HCT116 (cell line): Measurements from ENCODE around the gene ARHGEF10L.

ENCODE experiments used
- POLR2A ChIP-seq: IDR thresholded peaks from 2 replicates; pipeline ENCODE4 v1.7.0; 2011; ENCODE audit warnings: borderline replicate concordance; ENCODE audit not compliant: insufficient read depth, insufficient read length; ENCODE audit errors: extremely low read depth
- SIN3A ChIP-seq: IDR thresholded peaks from 2 replicates; pipeline ENCODE4 v1.6.1; 2012; ENCODE audit warnings: low read depth
- SRF ChIP-seq: IDR thresholded peaks from 2 replicates; pipeline ENCODE4 v1.6.1; 2012; ENCODE audit warnings: low read depth
- YY1 ChIP-seq: IDR thresholded peaks from 2 replicates; pipeline ENCODE4 v1.6.1; 2011; ENCODE audit warnings: low read length, low read depth, moderate library complexity, mild to moderate bottlenecking; ENCODE audit not compliant: insufficient replicate concordance; ENCODE audit errors: extremely low read depth
- ZBTB33 ChIP-seq: IDR thresholded peaks from 2 replicates; pipeline ENCODE4 v1.6.1; 2011; ENCODE audit warnings: mild to moderate bottlenecking, low read length, moderate library complexity; ENCODE audit not compliant: insufficient replicate concordance; ENCODE audit errors: extremely low read depth
- TF ChIP-seq, protein P1 (sequence below), 3 experiments: fragments of 200-600 bp in 1 of 3; sonication (generic) in 1 of 3; IDR thresholded peaks in 2 of 3; conservative IDR thresholded peaks in 1 of 3; 2 replicates each; pipeline ENCODE4 v1.5.1; 2012 to 2017; ENCODE audit warnings: low read depth in 2 of 3, low read length in 2 of 3, antibody characterized with exemption in 1 of 3, borderline replicate concordance in 1 of 3, control low read depth in 1 of 3, mild to moderate bottlenecking in 1 of 3, mixed read lengths in 1 of 3, mixed run types in 1 of 3, moderate library complexity in 1 of 3; ENCODE audit not compliant: insufficient read depth in 1 of 3
- TF ChIP-seq, protein P2 (sequence below): IDR thresholded peaks from 2 replicates; pipeline ENCODE4 v1.6.1; 2012; ENCODE audit warnings: low read depth

DNA sequence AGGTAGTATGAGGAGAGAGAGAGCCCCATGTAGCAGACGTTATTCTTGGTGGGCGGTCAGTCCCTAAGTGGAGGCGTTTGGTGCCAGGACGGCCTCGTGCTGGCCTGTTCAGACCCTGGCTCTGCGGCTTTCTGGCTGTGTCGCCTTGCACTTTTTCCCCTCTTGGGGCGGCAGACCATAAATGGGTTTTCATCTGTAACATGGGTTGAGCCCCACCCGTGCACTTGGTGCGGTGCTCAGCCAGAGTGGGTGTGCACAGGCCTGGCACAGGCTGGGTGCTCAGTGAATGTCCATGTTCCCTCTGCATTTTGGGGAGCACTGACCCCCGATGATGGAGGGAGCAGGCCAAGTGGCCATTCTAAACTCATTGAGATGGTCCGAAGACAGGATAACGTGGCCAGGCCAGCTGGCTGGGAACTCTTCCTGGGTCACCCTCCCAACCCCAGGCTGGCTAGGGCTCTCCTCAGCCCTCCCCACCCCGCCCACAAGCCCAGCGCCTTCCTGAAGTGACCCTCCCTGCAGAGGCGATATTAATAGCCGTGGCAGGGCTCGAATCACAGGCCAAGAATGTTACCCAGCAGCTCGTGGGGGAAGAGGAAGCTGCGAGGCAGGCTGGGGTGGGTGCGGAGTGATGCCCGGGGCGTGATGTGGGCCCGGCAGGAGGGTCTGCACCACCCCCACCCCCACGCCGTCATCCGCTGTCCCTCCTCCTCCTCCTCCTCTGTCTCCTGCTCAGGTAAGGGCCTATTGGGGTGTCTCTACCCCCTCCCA lies 78.5 kb downstream of the ARHGEF10L start:
- TF ChIP-seq, protein P1, sequence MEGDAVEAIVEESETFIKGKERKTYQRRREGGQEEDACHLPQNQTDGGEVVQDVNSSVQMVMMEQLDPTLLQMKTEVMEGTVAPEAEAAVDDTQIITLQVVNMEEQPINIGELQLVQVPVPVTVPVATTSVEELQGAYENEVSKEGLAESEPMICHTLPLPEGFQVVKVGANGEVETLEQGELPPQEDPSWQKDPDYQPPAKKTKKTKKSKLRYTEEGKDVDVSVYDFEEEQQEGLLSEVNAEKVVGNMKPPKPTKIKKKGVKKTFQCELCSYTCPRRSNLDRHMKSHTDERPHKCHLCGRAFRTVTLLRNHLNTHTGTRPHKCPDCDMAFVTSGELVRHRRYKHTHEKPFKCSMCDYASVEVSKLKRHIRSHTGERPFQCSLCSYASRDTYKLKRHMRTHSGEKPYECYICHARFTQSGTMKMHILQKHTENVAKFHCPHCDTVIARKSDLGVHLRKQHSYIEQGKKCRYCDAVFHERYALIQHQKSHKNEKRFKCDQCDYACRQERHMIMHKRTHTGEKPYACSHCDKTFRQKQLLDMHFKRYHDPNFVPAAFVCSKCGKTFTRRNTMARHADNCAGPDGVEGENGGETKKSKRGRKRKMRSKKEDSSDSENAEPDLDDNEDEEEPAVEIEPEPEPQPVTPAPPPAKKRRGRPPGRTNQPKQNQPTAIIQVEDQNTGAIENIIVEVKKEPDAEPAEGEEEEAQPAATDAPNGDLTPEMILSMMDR (IDR thresholded peaks at IDR 0.05 in 2 of 3, conservative IDR thresholded peaks at IDR 0.05 in 1 of 3; ENCODE audit: borderline replicate concordance in 1 of 3, insufficient read depth in 1 of 3, low read depth in 2 of 3, low read length in 2 of 3): no peak
- TF ChIP-seq POLR2A (no peak), YY1 (no peak), SIN3A (no peak), SRF (no peak), ZBTB33 (no peak)
- TF ChIP-seq, protein P2, sequence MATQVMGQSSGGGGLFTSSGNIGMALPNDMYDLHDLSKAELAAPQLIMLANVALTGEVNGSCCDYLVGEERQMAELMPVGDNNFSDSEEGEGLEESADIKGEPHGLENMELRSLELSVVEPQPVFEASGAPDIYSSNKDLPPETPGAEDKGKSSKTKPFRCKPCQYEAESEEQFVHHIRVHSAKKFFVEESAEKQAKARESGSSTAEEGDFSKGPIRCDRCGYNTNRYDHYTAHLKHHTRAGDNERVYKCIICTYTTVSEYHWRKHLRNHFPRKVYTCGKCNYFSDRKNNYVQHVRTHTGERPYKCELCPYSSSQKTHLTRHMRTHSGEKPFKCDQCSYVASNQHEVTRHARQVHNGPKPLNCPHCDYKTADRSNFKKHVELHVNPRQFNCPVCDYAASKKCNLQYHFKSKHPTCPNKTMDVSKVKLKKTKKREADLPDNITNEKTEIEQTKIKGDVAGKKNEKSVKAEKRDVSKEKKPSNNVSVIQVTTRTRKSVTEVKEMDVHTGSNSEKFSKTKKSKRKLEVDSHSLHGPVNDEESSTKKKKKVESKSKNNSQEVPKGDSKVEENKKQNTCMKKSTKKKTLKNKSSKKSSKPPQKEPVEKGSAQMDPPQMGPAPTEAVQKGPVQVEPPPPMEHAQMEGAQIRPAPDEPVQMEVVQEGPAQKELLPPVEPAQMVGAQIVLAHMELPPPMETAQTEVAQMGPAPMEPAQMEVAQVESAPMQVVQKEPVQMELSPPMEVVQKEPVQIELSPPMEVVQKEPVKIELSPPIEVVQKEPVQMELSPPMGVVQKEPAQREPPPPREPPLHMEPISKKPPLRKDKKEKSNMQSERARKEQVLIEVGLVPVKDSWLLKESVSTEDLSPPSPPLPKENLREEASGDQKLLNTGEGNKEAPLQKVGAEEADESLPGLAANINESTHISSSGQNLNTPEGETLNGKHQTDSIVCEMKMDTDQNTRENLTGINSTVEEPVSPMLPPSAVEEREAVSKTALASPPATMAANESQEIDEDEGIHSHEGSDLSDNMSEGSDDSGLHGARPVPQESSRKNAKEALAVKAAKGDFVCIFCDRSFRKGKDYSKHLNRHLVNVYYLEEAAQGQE: no peak
